ENCODE results near the gene VPS37B.
A peak's percentile ranks its signal among the peaks of the same experiment; 100 is the strongest.

VPS37B gene

DNA sequence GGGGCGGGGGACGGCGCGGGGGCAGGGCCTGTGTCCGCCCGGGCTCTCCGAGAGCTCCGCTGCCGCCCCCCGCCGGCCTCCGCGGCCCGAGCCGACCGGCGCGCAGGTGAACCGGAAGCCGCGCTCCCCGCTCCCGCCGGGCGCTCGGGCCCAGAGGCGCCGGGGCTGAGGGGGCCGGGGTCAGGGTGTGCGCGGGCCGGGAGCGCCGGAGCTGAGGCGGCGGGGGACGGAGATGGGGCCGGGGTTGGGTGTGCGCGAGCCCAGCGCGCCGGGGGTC is 60.2 kb downstream of the VPS37B start:
- Histone ChIP-seq H3F3A (ENCODE audit: insufficient read depth, low read length) (no peaks in the 10 kb centered on the region), H3K4me3 (ENCODE audit: low read depth, low read length, poor library complexity, severe bottlenecking) (peak overlapping the region; percentile 70), H3K79me2 (ENCODE audit: insufficient read depth, low read length) (no peaks in the 10 kb centered on the region), H3K36me3 (ENCODE audit: insufficient read depth, low read length) (peaks cover 16% of the 10 kb centered on the region), H3K27ac (ENCODE audit: low read depth, low read length, poor library complexity, severe bottlenecking) (peak overlapping the region; percentile 72), H4K20me1 (ENCODE audit: insufficient read depth, low read length) (no peaks in the 10 kb centered on the region), H3K4me2 (ENCODE audit: low read length) (peak overlapping the region; percentile 84), H3K4me1 (ENCODE audit: insufficient read depth, low read length, severe bottlenecking) (peaks cover 23% of the 10 kb centered on the region), H2AFZ (ENCODE audit: low read length) (no peak overlapping the region), H3K27me3 (ENCODE audit: insufficient read depth, low read length) (no peaks in the 10 kb centered on the region), H3K9ac (ENCODE audit: low read length) (peak overlapping the region; percentile 66), H3K9me2 (ENCODE audit: low read depth, low read length) (no peaks in the 10 kb centered on the region), H3K9me3 (ENCODE audit: low read length) (no peaks in the 10 kb centered on the region)
- TF ChIP-seq EZH2 (IDR thresholded peaks at IDR 0.05; ENCODE audit: borderline replicate concordance, low read length) = no peak
- TF ChIP-seq, protein P1, sequence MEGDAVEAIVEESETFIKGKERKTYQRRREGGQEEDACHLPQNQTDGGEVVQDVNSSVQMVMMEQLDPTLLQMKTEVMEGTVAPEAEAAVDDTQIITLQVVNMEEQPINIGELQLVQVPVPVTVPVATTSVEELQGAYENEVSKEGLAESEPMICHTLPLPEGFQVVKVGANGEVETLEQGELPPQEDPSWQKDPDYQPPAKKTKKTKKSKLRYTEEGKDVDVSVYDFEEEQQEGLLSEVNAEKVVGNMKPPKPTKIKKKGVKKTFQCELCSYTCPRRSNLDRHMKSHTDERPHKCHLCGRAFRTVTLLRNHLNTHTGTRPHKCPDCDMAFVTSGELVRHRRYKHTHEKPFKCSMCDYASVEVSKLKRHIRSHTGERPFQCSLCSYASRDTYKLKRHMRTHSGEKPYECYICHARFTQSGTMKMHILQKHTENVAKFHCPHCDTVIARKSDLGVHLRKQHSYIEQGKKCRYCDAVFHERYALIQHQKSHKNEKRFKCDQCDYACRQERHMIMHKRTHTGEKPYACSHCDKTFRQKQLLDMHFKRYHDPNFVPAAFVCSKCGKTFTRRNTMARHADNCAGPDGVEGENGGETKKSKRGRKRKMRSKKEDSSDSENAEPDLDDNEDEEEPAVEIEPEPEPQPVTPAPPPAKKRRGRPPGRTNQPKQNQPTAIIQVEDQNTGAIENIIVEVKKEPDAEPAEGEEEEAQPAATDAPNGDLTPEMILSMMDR (IDR thresholded peaks at IDR 0.05; ENCODE audit: low read length) = no peak

DNA sequence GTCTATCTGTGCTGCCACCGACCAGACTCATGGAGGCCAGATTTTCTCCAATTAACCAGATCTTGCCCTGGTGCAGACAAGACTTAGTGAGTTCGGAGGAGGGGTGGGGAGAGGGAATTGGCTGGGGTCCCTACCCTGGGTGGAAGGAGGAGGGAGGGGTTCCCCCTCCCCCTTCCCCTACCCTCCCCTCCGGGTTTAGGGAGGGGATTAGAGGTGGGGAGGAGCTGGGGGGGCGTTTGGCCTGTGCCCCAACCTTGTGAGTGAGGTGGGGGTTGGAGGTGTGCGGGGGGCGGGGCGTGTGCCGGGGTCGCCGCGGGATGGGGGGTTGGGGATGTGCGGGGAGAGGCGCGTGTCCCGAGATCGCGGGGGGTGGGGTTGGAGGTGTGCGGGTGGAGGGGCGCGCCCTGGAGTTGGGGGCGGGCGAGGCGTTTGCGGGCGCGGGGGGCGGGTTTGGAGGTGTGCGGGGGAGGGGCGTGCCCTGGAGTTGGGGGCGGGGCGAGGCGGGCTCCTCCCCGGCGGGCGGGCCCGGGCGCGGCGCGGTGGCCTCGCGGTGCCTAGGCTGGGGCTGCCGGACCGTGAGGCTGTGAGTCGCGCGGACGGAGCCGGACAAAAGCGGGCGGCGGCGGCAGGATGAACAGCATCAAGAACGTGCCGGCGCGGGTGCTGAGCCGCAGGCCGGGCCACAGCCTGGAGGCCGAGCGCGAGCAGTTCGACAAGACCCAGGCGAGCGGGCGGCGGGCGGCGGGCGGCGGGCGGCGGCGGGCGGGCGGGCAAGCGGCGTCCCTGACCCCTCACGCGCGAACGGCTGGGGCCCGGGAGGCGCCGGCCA is 60.8 kb downstream of the VPS37B start, which contains the start of gene HIP1R:
HIP1R (plus strand) TSS at position 537 of the 829 bp plus-strand sequence; CDS start at position 631, 94 bp downstream.
- peak within 1 kb of the TSS; percentile 70 for H3K4me3 ChIP-seq (ENCODE audit: low read depth, low read length, poor library complexity, severe bottlenecking)
- H3K27ac ChIP-seq (ENCODE audit: low read depth, low read length, poor library complexity, severe bottlenecking) = peak within 1 kb of the TSS; percentile 72
- no peaks in the 10 kb centered on the region for H3F3A ChIP-seq (ENCODE audit: insufficient read depth, low read length)
- no peaks in the 10 kb centered on the region for H3K79me2 ChIP-seq (ENCODE audit: insufficient read depth, low read length)
- H3K9me2 ChIP-seq (ENCODE audit: low read depth, low read length) = no peaks in the 10 kb centered on the region
- peak within 1 kb of the TSS; percentile 66 for H3K9ac ChIP-seq (ENCODE audit: low read length)
- no peaks in the 10 kb centered on the region for H4K20me1 ChIP-seq (ENCODE audit: insufficient read depth, low read length)
- peaks cover 23% of the 10 kb centered on the region for H3K4me1 ChIP-seq (ENCODE audit: insufficient read depth, low read length, severe bottlenecking)
- TF ChIP-seq, protein P1 (IDR thresholded peaks at IDR 0.05; ENCODE audit: low read length) = no peak
- TF ChIP-seq EZH2 (IDR thresholded peaks at IDR 0.05; ENCODE audit: borderline replicate concordance, low read length) = no peak
- no peak within 1 kb of the TSS for H2AFZ ChIP-seq (ENCODE audit: low read length)
- H3K4me2 ChIP-seq (ENCODE audit: low read length) = peak within 1 kb of the TSS; percentile 84
- no peaks in the 10 kb centered on the region for H3K9me3 ChIP-seq (ENCODE audit: low read length)
- peaks cover 16% of the 10 kb centered on the region for H3K36me3 ChIP-seq (ENCODE audit: insufficient read depth, low read length)
- no peaks in the 10 kb centered on the region for H3K27me3 ChIP-seq (ENCODE audit: insufficient read depth, low read length)

DNA sequence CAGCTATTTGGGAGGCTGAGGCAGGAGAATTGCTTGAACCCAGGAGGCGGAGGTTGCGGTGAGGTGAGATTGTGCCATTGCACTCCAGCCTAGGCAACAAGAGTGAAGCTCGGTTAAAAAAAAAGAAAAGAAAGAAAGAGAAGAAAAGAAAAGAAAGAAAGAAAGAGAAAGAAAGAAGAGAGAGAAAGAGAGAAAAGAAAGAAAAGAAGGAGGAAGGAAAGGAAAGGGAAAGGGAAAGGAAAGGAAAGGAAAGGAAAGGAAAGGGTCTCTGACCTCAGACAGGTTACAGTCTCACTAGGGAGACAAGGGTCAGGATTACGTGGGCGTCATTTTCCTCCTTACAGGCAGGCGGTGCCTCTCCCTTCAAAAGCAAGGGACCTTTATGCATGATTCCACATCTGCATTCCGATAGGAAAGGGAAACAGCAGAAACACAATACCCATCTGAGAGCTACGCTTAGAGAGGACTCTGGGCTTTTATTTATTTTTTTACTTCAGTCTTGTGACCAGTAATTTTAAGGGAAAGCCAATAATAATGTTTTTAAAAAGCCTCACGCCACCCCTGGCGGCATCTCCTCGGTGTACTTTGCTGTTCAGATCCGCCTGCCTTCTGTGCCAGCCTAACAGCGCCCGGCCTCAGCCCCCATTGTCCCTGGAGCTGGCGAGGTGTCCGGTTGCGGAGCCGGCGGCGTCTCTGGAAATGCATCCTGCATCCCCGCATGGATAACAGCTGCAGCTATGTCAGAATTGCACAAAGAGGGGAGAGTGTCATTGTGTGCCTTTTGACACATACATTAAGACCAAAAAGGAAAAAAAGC is 61.6 kb downstream of the VPS37B start:
- TF ChIP-seq, protein P1 (IDR thresholded peaks at IDR 0.05; ENCODE audit: low read length) = no peak
- TF ChIP-seq EZH2 (IDR thresholded peaks at IDR 0.05; ENCODE audit: borderline replicate concordance, low read length) = no peak
- Histone ChIP-seq H3K4me2 (ENCODE audit: low read length) (peak overlapping the region; percentile 56), H3K9me3 (ENCODE audit: low read length) (no peaks in the 10 kb centered on the region), H3K27me3 (ENCODE audit: insufficient read depth, low read length) (no peaks in the 10 kb centered on the region), H3K27ac (ENCODE audit: low read depth, low read length, poor library complexity, severe bottlenecking) (no peak overlapping the region), H3K79me2 (ENCODE audit: insufficient read depth, low read length) (no peaks in the 10 kb centered on the region), H3F3A (ENCODE audit: insufficient read depth, low read length) (no peaks in the 10 kb centered on the region), H3K4me1 (ENCODE audit: insufficient read depth, low read length, severe bottlenecking) (peaks cover 23% of the 10 kb centered on the region), H3K9ac (ENCODE audit: low read length) (no peak overlapping the region; the same call in 1 of the 2 replicates), H3K9me2 (ENCODE audit: low read depth, low read length) (no peaks in the 10 kb centered on the region), H3K36me3 (ENCODE audit: insufficient read depth, low read length) (peaks cover 11% of the 10 kb centered on the region), H4K20me1 (ENCODE audit: insufficient read depth, low read length) (no peaks in the 10 kb centered on the region), H3K4me3 (ENCODE audit: low read depth, low read length, poor library complexity, severe bottlenecking) (peak overlapping the region; percentile 64), H2AFZ (ENCODE audit: low read length) (no peak overlapping the region)
